LHCN-M2 (cell line): Measurements from ENCODE around the gene IMMP2L. TPM values are rescaled to one million over a fixed set of nuclear protein-coding genes. Genes with fewer than 3 reads are reported as not detected.
A peak's percentile ranks its signal among the peaks of the same experiment; 100 is the strongest.
"Not testable (repeated sequence)": the region's sequence is repeated elsewhere in the genome, so short reads cannot be mapped to it uniquely, and the experiment has no call there.

Experiments
- DNase-seq: peaks from one replicate; pipeline ENCODE4 v3.0.0-alpha.2; 2012; ENCODE audit warnings: low read depth
- polyA plus RNA-seq: library from polyadenylated mRNA; unstranded; fragments of >200 nt; gene quantifications from one replicate; pipeline ENCODE4 v1.2.1, GENCODE V29; 2012; ENCODE audit warnings: missing spikeins
- total RNA-seq: library from RNA; depleted of rRNA; stranded (reverse); fragments of >200 nt; gene quantifications from 2 replicates; pipeline ENCODE4 v1.2.3, GENCODE V29; 2014; rRNA removed

Gene IMMP2L
- 6.4 and 8.5 TPM in 2 replicates for total RNA-seq
- polyA plus RNA-seq = 5.3 TPM

DNA sequence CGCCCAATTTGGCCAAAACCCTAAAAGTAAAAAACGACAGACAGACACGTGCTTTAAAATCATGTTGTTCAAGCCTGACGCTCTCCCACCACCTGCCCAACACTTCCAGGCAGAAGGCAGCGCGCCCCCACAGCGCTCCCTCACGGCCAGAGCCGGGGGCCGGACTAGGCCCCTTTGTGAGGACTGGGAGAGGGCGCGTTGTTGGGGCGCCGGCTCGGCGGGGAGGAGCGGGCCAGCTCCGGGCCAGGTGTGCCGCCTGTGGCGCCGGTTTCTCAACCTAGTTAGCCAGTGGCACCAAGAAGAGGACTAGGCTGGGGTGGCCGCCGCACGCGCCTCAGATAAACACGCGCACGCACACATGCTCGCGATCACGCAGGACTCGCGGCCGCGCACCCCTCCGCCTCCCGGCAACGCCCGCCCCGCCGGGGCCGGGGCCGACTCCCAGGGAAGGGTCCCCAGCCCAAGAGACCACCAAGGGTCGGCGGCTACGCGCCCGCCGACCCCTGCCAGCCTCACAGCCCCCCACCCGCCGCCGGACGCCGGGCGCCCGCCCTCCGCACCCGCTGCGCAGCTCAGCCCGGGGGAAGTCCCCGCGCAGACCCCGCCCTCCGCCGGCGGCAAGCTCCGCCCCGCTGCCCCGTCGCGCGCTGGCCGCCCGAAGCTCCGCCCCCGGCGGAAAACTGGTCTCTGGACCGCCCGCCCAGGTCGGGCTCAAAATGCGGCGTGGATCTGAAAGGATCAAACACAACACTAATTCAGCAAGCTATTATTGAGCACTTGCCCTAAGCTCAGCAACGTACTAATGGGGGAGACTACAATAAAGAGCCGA, at the start of gene IMMP2L:
TSS of gene IMMP2L (minus strand) at position 589 of the 829 bp plus-strand sequence.
- peak; percentile 84 for DNase-seq

DNA sequence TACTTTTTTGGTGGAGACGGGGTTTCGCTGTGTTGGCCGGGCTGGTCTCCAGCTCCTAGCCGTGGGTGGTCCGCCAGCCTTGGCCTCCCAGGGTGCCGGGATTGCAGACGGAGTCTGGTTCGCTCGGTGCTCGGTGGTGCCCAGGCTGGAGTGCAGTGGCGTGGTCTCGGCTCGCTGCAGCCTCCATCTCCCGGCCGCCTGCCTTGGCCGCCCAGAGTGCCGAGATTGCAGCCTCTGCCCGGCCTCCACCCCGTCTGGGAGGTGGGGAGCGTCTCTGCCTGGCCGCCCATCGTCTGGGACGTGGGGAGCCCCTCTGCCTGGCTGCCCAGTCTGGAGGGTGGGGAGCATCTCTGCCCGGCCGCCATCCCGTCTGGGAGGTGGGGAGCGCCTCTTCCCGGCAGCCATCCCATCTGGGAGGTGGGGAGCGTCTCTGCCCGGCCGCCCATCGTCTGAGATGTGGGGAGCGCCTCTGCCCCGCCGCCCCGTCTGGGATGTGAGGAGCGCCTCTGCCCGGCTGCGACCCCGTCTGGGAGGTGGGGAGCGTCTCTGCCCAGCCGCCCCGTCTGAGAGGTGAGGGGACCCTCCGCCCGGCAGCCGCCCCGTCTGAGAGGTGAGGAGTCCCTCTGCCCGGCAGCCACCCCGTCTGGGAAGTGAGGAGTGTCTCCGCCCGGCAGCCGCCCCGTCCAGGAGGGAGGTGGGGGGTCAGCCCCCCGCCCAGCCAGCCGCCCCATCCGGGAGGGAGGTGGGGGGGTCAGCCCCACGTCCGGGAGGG, 47.4 kb upstream of the IMMP2L start:
- DNase-seq = not testable (repeated sequence)

DNA sequence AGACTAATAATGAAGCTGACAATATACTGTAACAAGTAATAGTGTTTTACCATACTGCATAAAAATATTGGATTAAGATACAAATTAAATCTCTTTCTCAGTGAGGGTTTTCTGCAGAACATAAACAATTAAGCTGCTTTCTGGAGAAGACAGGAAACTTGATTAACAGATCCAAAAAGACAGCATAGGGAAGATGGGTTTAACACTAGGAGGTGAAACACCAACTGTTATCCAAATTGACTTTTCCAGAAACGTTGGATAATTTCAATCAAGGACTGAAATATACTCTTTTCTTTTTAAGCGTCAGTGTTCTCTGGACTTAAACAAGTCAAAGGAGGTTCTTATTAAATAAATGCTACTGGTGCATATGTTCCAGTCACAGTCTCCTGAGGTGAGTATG, 45.3 kb upstream of the IMMP2L start:
- no peak for DNase-seq

DNA sequence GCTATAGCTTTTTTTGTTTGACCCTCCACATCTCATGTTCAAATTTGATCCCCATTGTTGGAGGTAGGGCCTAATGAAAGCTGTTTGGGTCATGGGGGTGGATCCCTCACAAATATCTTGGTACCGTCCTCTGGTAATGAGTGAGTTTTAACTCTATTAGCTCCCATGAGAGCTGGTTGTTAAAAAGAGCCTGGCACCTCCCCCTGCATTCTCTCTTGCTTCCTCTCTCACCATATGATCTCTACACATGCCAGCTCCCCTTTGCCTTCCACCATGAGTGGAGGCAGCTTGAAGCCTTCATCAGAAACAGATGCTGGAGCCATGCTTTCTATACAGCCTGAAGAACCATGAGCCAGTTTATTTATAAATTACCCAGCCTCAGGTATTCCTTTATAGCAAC, 43.0 kb upstream of the IMMP2L start:
- DNase-seq = no peak

DNA sequence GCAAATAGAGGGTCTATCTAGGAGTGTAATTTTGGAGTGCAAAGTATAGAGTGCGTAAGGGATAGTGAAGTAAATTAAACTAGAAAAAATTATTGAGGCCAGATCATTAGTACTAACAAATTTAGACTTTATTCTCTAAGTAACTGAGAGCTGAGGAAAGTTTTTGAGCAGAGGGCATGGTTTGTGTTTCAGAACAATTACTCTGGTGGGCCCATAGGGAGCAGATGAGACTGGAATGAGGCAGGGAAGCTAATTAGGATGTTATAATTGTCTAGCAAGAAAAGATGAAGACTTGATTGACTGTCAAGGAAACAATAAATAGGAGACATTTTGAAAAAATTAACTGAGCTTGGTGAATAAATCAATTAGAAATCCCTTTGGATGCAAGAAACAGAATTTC, 37.8 kb upstream of the IMMP2L start:
- no peak for DNase-seq

DNA sequence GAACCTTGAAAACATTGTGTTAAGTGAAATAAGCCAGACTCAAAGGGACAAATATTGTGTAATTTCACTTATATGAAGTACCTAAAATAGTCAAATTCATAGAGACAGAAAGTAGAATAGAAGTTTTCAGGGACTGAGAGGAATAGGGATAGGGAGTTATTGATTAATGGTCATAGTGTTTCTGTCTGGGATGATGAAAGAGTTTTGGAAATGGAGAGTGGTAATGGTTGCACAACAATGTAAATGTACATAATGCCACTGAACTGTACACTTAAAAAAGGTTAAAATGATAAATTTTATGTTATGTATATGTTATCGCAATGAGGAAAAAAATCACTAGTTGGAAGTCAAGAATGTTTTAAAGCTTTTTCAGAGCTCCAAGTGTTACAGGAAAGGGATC, 33.5 kb upstream of the IMMP2L start:
- no peak for DNase-seq

DNA sequence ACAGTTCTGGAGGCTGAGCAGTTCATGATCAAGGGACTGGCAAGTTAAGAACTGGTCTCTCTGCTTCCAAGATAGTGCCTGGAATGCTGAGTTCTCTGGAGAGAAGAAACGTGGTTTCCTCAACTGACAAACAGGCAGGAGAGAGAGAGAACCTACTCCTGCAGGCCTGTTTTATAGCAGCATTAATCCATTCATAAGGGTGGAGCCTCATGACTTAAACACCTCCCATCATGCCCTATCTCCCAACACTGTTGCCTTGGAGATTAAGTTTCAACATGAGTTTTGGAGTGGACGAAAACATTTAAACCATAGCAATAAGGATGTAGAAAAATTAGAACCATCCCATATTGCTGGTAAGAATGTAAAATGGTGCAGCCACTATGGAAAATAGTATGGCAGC, 32.3 kb upstream of the IMMP2L start:
- DNase-seq = no peak

DNA sequence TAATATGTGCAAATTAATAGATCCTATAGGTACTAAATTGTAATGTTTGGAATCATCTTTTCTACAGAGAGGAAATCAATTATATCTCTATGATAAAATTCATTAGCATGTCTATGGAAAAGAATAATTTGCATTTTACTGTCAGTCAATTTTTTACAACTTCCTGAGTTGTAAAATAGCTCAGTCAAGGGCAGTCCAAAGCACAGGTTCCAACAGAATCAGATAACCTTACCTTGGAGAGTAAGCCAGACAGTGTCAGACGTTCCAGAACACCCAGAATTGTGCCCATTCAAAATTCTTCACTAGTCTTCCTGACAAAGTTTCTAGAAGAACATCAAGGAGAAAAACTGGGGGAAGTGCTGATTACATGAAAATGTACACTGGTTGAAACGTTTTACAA, 31.1 kb upstream of the IMMP2L start:
- no peak for DNase-seq

DNA sequence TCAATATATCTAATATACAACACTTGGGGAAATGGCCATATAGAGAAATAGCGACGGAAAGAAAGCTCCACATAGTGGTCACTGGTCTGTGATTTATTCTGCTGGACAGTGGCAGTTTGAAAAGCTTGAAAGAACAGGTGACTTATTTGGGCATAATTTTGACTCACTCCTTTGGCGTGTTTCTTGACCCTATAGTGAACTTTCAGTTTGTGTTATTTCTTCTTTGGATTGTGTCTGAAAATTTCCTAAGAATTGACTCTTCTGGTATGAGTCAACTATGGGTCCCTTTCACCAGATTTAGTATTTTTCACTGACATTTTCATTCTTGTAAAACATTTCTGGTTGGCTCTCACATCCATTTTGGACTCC, 25.8 kb upstream of the IMMP2L start:
- peak; percentile 43 for DNase-seq

DNA sequence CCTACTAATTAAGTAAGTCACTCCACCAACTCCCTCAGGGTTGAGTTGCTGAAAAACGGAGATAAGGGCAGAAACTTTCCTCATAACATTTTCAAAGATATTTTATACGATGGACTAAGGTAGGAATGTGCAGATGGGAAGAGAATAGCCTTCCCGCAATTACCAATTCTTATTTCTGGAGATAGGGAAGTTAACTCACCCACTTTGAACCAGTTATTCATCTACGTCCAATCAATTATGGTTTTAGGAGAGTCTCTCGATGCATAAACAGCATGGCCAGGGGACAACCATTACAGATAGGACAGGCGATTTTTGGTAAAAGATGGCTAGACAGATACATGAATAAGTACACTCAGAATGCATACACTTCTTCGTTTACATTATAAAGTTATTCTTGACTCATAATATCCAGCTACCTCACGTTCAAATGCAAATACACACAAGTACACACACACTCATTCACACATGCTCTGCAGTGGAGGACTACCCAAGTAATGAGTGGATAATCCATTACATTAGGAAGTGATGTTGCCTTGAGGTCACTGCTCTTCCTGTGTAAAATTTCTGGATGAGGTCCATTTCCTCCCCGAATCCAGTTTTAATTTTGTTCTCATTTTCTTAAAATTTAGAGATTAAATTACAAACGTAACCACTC, 25.2 kb upstream of the IMMP2L start:
- no peak for DNase-seq

DNA sequence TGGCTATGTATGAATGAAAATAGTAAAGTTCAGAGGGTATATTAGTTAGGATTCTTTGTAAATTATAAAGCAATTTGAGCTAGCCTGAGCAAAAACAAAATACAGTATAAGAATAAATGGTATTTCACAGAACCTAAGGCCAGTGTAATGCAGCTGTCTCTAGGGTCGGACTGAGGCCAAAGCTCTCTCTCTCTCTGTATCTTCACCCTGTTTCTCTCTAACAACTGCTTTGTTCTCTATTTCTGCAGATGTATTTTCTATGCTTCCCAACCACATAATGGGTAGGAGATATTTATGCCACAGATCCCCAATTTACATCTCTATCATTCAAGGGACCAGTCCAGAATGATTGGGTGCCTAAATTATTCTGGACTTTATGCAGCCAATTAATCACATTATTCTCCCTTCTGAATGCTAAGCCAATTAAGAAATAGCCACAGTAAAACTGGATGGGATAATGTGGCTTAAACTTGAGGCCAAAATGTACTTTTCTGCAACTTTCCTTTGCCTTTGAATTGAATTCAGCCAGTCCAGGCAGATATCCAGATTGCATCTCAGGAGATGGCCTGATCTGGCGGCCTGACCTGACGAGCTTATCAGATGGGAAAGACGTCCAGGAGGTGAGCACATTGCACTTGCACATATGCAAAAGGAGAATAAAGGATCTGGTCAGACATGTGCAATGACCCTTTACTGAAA, 24.6 kb upstream of the IMMP2L start:
- DNase-seq = no peak

DNA sequence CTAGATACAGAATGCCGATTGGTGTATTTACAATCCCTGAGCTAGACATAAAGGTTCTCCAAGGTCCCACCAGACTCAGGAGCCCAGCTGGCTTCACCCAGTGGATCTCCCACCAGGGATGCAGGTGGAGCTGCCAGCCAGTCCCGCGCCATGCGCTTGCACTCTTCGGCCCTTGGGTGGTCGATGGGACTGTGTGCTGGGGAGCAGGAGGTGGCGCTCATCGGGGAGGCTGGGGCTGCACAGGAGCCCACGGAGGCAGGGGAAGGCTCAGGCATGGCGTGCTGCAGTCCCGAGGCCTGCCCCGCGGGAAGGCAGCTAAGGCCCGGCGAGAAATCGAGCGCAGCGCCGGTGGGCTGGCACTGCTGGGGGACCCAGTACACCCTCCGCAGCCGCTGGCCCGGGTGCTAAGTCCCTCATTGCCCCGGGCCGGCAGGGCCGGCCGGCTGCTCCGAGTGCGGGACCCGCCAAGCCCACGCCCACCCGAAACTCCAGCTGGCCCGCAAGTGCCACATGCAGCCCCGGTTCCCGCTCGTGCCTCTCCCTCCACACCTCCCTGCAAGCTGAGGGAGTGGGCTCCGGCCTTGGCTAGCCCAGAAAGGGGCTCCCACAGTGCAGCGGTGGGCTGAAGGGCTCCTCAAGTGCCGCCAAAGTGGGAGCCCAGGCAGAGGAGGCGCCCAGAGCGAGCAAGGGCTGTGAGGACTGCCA, 19.6 kb upstream of the IMMP2L start:
- DNase-seq = not testable (repeated sequence)

DNA sequence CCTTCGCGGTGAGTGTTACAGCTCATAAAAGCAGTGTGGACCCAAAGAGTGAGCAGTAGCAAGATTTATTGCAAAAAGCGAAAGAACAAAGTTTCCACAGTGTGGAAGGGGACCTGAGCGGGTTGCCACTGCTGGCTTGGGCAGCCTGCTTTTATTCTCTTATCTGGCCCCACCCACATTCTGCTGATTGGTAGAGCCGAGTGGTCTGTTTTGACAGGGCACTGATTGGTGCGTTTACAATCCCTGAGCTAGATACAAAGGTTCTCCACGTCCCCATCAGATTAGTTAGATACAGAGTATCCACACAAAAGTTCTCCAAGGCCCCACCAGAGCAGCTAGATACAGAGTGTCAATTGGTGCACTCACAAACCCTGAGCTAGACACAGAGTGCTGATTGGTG, 18.9 kb upstream of the IMMP2L start:
- not testable (repeated sequence) for DNase-seq

DNA sequence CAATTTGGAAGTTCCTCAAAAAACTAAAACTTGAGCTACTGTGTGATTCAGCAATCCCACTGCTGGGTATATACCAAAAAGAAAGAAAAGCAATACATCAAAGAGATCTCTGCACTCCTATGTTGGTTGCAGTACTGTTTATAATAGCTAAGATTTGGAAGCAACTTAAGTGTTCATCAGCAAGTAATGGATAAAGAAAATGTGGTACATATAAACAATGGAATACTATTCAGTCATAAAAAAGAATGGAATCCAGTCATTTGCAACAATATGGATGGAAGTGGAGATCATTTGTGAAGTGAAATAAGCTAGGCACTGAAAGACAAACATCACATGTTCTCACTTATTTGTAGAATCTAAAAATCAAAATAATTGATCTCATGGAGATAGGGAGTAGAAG, 16.5 kb upstream of the IMMP2L start:
- DNase-seq = no peak

DNA sequence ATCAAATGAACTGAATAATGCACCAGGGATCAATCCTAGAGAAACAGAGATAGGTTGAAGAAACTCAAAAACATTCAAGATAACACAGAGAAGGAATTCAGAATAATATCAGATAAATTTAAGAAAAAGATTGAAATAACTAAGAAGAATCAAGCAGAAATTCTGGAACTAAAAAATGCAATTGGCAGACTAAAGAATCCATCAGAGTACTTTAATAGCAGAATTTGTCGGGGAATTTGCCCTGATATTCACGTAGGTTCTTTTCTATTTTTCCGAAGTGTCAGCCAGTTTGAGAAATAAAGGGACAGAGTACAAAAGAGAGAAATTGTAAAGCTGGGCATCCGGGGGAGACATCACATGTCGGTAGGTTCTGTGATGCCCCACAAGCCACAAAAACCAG, 9.4 kb upstream of the IMMP2L start:
- DNase-seq = no peak

DNA sequence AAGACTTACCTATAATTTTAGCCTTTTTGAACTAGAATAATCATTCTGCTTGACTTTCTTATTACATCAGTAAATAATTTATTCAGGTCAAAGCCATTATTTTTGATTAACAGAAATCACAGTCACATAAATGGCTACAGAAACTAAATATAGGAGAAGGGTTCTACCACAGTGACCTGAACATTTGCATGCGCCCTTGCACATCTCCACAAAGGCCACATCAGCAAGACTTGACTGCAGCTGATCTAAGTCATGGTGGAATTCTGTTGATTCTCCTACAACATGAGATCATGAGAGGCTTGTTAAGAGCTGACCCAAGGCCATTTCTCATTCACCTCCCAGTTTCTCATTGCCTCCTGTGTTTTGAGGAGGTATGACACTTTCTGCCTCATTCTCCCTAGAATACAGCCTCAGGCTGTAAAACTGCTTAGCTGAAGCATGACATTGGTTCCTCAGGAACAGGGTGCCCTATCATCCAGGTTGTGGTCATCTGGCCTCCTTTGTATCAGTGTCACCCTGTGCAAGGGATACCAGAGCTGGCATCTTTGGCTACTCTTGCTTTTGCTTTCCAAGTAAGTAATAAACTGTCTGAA, 6.7 kb upstream of the IMMP2L start:
- no peak for DNase-seq

DNA sequence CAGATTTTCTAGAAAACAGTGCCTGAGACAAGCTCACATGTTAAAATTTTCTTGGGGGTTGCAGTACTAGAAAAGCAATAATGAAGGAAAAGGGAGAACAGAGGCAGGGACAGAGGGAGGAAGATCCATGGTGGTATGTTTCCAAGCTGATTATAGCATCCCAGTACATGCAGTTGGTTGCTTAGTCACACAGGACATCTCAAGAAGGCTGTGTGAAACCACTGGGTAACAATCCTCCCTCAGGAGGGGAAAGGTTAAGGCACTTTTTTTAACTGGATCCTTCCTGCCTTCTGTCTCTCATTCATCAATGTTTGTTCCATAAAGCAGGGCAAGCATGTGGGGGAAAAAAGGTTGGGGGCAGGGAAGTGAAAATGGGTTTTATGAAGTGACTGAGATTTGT, 6.1 kb upstream of the IMMP2L start:
- DNase-seq = peak; percentile 19

DNA sequence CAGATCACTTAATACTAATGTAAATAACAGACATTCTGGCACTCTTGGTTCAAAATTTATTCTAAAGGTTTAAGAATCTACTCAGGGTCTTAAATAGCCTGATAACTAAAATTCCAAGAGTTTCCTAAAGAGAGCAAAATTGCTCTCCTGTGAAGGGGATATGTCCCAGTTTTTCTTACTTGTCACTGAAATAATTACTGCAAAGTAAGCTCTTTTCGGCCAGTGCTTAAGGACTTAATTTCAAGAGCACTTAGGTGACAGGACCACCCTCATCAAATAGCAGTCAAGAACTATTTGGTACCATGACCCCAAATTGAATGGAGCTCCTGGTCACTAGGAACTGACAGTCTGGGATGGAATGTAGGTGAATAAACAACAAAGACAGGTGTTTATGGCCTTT, 1.8 kb upstream of the IMMP2L start:
- DNase-seq = no peak

DNA sequence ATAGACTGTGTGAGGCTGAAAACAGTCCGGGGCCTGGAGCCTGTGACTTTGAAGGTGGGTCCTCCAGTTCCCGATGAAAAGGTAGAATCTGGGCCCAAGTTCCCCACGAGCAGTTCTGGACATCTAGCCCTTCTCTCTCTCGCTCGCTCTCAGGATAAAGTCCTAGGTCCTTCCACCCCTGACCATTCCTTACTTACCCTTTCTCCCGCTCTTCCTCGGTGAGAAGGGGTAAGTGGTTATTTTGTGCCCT, 713 bp downstream of the IMMP2L start:
- no peak for DNase-seq

DNA sequence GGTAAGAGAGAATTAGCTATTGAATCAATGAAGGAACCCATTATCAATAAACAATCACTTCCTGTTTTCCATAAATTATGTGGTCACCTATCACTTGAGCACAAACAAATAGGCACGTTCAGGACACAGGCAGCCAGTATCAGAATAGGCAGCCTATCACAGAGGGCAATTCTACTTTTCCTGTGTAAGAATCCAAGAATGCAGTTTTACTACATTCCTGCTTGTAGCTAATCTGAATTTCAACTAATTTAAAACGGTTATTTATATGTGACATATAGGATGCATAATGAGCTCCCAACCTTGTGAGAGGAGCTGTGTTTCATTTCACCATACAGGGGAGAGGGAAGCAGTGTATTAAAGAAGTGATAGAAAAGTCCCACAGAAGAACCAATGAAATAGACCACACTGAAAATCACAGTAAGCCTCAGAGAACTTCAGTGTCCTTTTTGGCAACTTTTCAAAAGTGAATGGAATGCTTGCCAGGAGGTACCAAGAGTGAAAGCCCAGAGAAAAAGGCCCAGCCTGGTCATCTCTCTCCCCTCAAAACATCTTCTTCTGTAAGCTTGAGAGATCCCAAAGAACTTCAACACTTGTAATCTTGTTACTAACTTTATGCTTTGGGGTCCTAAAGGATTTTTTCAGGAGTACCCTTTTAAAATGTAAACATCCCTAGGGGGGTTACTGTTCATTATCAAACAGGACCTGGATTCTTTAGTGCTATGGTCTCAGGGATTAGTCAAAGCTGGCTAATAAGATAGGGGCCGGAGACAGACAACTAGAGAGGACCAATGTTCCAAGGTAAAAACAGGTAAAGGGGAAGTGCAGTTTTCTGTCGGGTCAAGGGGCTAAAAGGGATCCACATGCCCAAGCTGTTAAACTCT, 1.3 kb downstream of the IMMP2L start:
- peak; percentile 49 for DNase-seq
